H1 (cell line): Measurements from ENCODE around the gene GSG1L. TPM values are rescaled to one million over a fixed set of nuclear protein-coding genes. Genes with fewer than 3 reads are reported as not detected.

Experiments
- POU5F1 ChIP-seq: IDR thresholded peaks from 2 replicates; pipeline ENCODE4 v1.6.1; 2011; ENCODE audit warnings: low read depth, mild to moderate bottlenecking, low read length, moderate library complexity
- polyA plus RNA-seq, 7 experiments: library from polyadenylated mRNA; depleted of rRNA in 3 of 7; stranded (reverse) in 5 of 7; unstranded in 2 of 7; fragments of >200 nt in 5 of 7; fragments of 200-250 nt in 2 of 7; gene quantifications; 1 replicate in 5 of 7; 2 replicates in 1 of 7; 4 replicates in 1 of 7; pipeline versions ENCODE4 v1.2.1 to v1.2.3, GENCODE V29; 2011 to 2013; ENCODE audit warnings: missing spikeins in 2 of 7, mixed read lengths in 2 of 7
- total RNA-seq: library from RNA; stranded (reverse); fragmentation: NEBNext Ultra II Directional; extraction: Animal tissue kit (Norgen Biotek cat#: 25700); gene quantifications from 2 replicates; pipeline ENCODE4 v1.2.1, GENCODE V29; 2021

The GSG1L gene
- total and polyA plus RNA-seq, 2 of the 8 experiments (the other 6 are each of a cell fraction or from before 2014, with no cell fraction given), result 0.71 to 1.1 TPM

DNA sequence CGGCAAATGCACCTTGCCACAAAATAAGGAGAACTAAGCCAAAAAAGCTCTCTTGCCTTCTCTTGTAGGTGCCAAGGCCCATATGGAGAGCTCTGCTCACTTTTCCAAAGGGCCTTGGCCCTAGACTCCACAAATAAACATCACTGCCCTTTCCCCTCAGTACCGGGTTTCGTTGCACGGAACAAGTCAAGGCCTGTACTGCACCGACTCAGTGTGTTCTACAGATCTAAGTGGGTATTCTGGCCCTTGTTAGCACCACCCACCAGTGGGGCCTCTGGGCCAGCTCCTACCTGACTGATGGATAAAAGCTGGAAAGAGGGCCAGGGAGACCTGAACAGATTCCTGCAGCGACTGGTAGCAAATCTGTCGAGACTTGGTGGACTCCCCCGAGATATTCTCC is 43.7 kb upstream of the GSG1L start (continued):
- no peak for TF ChIP-seq POU5F1
